Liver (tissue), 9 donors: Measurements from ENCODE around the gene GABRB1. TPM values are rescaled to one million over a fixed set of nuclear protein-coding genes. Genes with fewer than 3 reads are reported as not detected.

ENCODE experiments used
- DNase-seq: peaks from one replicate; pipeline ENCODE4 v3.0.0-alpha.2; 2017; ENCODE audit warnings: low spot score
- H3K27ac ChIP-seq, 2 donors: one replicate each; pipeline ENCODE4 v1.7.0; 2013; ENCODE audit warnings: inconsistent platforms in 2 of 2, low read length in 2 of 2, control low read depth in 1 of 2, low read depth in 1 of 2, mild to moderate bottlenecking in 1 of 2
- H3K27me3 ChIP-seq, 4 donors: one replicate each; pipeline versions ENCODE4 v1.6.1 to v1.7.0; 2013; ENCODE audit warnings: low read length in 3 of 4, inconsistent platforms in 1 of 4, mild to moderate bottlenecking in 1 of 4, moderate library complexity in 1 of 4; ENCODE audit not compliant: control insufficient read depth in 4 of 4, insufficient read depth in 4 of 4
- H3K36me3 ChIP-seq, 4 donors: one replicate each; pipeline versions ENCODE4 v1.6.1 to v1.7.0; 2013; ENCODE audit warnings: low read length in 3 of 4, mild to moderate bottlenecking in 3 of 4, low read depth in 1 of 4, moderate library complexity in 1 of 4; ENCODE audit not compliant: control insufficient read depth in 4 of 4, insufficient read depth in 3 of 4
- H3K4me1 ChIP-seq, 4 donors: one replicate each; pipeline versions ENCODE4 v1.6.1 to v1.7.0; 2013; ENCODE audit warnings: low read length in 3 of 4, mild to moderate bottlenecking in 3 of 4, moderate library complexity in 1 of 4; ENCODE audit not compliant: control insufficient read depth in 4 of 4, insufficient read depth in 4 of 4
- H3K4me3 ChIP-seq, 3 donors: one replicate each; pipeline versions ENCODE4 v1.6.1 to v1.7.0; 2013; ENCODE audit warnings: low read length in 3 of 3, control low read depth in 1 of 3, low read depth in 1 of 3, mild to moderate bottlenecking in 1 of 3
- H3K9ac ChIP-seq, 2 donors: one replicate each; pipeline ENCODE4 v1.7.0; 2013; ENCODE audit warnings: low read length in 2 of 2, mild to moderate bottlenecking in 2 of 2, moderate library complexity in 2 of 2, control low read depth in 1 of 2, low read depth in 1 of 2
- H3K9me3 ChIP-seq, 4 donors: one replicate each; pipeline versions ENCODE4 v1.6.1 to v1.7.0; 2013; ENCODE audit warnings: low read length in 3 of 4; ENCODE audit not compliant: control insufficient read depth in 4 of 4
- EGR1 ChIP-seq, 2 donors: IDR thresholded peaks; 2 replicates each; pipeline ENCODE4 v1.6.1; 2016 to 2018; ENCODE audit warnings: antibody characterized with exemption in 2 of 2, low read depth in 2 of 2
- FOXA1 ChIP-seq: IDR thresholded peaks from 2 replicates; pipeline ENCODE4 v1.6.1; 2016; ENCODE audit warnings: antibody characterized with exemption
- FOXA2 ChIP-seq: IDR thresholded peaks from 2 replicates; pipeline ENCODE4 v1.6.1; 2016; ENCODE audit warnings: antibody characterized with exemption
- GABPA ChIP-seq, 2 donors: IDR thresholded peaks in 1 of 2; conservative IDR thresholded peaks in 1 of 2; 2 replicates each; pipeline ENCODE4 v1.6.1; 2016; ENCODE audit warnings: antibody characterized with exemption in 2 of 2, mild to moderate bottlenecking in 1 of 2, moderate library complexity in 1 of 2
- HNF4A ChIP-seq, 2 donors: conservative IDR thresholded peaks; 2 replicates each; pipeline ENCODE4 v1.6.1; 2016; ENCODE audit warnings: antibody characterized with exemption in 2 of 2, mild to moderate bottlenecking in 2 of 2
- HNF4G ChIP-seq: IDR thresholded peaks from 2 replicates; pipeline ENCODE4 v1.6.1; 2016; ENCODE audit warnings: antibody characterized with exemption
- JUND ChIP-seq, 2 donors: IDR thresholded peaks; 2 replicates each; pipeline ENCODE4 v1.6.1; 2016; ENCODE audit warnings: antibody characterized with exemption in 2 of 2
- NR2F2 ChIP-seq: IDR thresholded peaks from 2 replicates; pipeline ENCODE4 v1.6.1; 2016; ENCODE audit warnings: antibody characterized with exemption
- RAD21 ChIP-seq, 2 donors: IDR thresholded peaks; 2 replicates each; pipeline ENCODE4 v1.6.1; 2016; ENCODE audit warnings: antibody characterized with exemption in 2 of 2, mild to moderate bottlenecking in 2 of 2
- RXRA ChIP-seq, 2 donors: IDR thresholded peaks; 2 replicates each; pipeline ENCODE4 v1.6.1; 2017 to 2018; ENCODE audit warnings: antibody characterized with exemption in 2 of 2, mild to moderate bottlenecking in 1 of 2
- SP1 ChIP-seq: IDR thresholded peaks from 2 replicates; pipeline ENCODE4 v1.6.1; 2018; ENCODE audit warnings: antibody characterized with exemption, mild to moderate bottlenecking
- TAF1 ChIP-seq: conservative IDR thresholded peaks from 2 replicates; pipeline ENCODE4 v1.6.1; 2016; ENCODE audit warnings: antibody characterized with exemption, mild to moderate bottlenecking
- YY1 ChIP-seq: IDR thresholded peaks from 2 replicates; pipeline ENCODE4 v1.6.1; 2016; ENCODE audit warnings: antibody characterized with exemption, mild to moderate bottlenecking
- WGBS: extraction: QIAGEN DNeasy Blood & Tissue Kit; methylation state at CpG from one replicate; pipeline ENCODE4 v1.1.7; 2013; 5-methylcytosine and 5-hydroxymethylcytosine counted together
- polyA plus RNA-seq, 2 donors: library from polyadenylated mRNA; stranded (reverse) in 1 of 2; unstranded in 1 of 2; fragments of 200-250 nt in 1 of 2; fragments of >200 nt in 1 of 2; fragmentation: Nextera tagmentation in 1 of 2; extraction: Ambion mirVana in 1 of 2; gene quantifications; one replicate each; pipeline versions ENCODE4 v1.2.1 to v1.2.3, GENCODE V29; 2013 to 2015
- total RNA-seq, 2 donors: library from RNA; depleted of rRNA; stranded (reverse); fragments of >200 nt; gene quantifications; one replicate each; pipeline ENCODE4 v1.2.3, GENCODE V29; 2014
- TF ChIP-seq, protein P1 (sequence below): fragments of 150-350 bp; IDR thresholded peaks from 2 replicates; pipeline ENCODE4 v1.5.1; 2017; ENCODE audit warnings: improper control_type of control experiment, low read depth, low read length; ENCODE audit not compliant: missing input control
- TF ChIP-seq, protein P2 (sequence below): IDR thresholded peaks from 2 replicates; pipeline ENCODE4 v1.6.1; 2016; ENCODE audit warnings: antibody characterized with exemption
- TF ChIP-seq, protein P3 (sequence below): IDR thresholded peaks from 2 replicates; pipeline ENCODE4 v1.6.1; 2016; ENCODE audit warnings: antibody characterized with exemption
- TF ChIP-seq, protein P4 (sequence below): IDR thresholded peaks from 2 replicates; pipeline ENCODE4 v1.6.1; 2016; ENCODE audit warnings: antibody characterized with exemption, mild to moderate bottlenecking
- TF ChIP-seq, protein P5 (sequence below): IDR thresholded peaks from 2 replicates; pipeline ENCODE4 v1.6.1; 2016; ENCODE audit warnings: antibody characterized with exemption
- donor health status: healthy.
- donor health status: healthy.
- donor health status: healthy.
- donor health status: healthy.
- donor health status: healthy.

Gene GABRB1
- total and polyA plus RNA-seq, 4 donors, result 0.17 to 1.3 TPM; not detected in 2

DNA sequence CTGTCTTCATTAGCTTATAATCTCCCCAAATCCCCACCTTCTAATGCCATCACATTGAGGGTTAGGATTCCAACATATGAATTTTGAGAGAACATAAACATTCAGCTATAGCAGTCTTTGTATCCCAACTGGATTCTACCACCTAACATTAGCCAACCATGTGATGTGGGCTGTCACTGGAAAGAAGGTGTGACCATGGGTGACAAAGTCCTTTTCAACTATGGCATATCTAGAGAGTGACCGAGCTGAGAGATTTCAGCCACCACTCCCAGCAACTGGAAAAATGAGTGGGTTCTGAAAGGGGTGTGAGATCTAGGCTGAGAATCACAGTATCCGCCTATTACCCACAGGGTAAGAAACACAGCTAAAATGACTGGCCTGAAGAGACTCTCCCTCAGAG, 22.1 kb downstream of the GABRB1 start:
- Histone ChIP-seq H3K9ac (no peak overlapping the region), H3K36me3 (no peaks in the 10 kb centered on the region), H3K4me3 (no peak overlapping the region), H3K4me1 (no peaks in the 10 kb centered on the region), H3K27ac (no peak overlapping the region), H3K27me3 (no peaks in the 10 kb centered on the region), H3K9me3 (no peaks in the 10 kb centered on the region)
- no peak for DNase-seq
- 80% methylated on average over 2 of the region's 2 CpGs for WGBS
- TF ChIP-seq EGR1 (IDR thresholded peaks at IDR 0.05; ENCODE audit: low read depth in 2 of 2) (no peak), NR2F2 (no peak), SP1 (no peak), TAF1 (no peak), FOXA1 (no peak), HNF4G (no peak), FOXA2 (no peak), GABPA (IDR thresholded peaks at IDR 0.05 in 1 of 2, conservative IDR thresholded peaks at IDR 0.05 in 1 of 2) (no peak), YY1 (no peak), RXRA (IDR thresholded peaks at IDR 0.05) (no peak), HNF4A (conservative IDR thresholded peaks at IDR 0.05) (no peak), RAD21 (IDR thresholded peaks at IDR 0.05) (no peak), JUND (IDR thresholded peaks at IDR 0.05) (no peak)
- TF ChIP-seq, protein P1, sequence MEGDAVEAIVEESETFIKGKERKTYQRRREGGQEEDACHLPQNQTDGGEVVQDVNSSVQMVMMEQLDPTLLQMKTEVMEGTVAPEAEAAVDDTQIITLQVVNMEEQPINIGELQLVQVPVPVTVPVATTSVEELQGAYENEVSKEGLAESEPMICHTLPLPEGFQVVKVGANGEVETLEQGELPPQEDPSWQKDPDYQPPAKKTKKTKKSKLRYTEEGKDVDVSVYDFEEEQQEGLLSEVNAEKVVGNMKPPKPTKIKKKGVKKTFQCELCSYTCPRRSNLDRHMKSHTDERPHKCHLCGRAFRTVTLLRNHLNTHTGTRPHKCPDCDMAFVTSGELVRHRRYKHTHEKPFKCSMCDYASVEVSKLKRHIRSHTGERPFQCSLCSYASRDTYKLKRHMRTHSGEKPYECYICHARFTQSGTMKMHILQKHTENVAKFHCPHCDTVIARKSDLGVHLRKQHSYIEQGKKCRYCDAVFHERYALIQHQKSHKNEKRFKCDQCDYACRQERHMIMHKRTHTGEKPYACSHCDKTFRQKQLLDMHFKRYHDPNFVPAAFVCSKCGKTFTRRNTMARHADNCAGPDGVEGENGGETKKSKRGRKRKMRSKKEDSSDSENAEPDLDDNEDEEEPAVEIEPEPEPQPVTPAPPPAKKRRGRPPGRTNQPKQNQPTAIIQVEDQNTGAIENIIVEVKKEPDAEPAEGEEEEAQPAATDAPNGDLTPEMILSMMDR, result no peak
- TF ChIP-seq, protein P2, sequence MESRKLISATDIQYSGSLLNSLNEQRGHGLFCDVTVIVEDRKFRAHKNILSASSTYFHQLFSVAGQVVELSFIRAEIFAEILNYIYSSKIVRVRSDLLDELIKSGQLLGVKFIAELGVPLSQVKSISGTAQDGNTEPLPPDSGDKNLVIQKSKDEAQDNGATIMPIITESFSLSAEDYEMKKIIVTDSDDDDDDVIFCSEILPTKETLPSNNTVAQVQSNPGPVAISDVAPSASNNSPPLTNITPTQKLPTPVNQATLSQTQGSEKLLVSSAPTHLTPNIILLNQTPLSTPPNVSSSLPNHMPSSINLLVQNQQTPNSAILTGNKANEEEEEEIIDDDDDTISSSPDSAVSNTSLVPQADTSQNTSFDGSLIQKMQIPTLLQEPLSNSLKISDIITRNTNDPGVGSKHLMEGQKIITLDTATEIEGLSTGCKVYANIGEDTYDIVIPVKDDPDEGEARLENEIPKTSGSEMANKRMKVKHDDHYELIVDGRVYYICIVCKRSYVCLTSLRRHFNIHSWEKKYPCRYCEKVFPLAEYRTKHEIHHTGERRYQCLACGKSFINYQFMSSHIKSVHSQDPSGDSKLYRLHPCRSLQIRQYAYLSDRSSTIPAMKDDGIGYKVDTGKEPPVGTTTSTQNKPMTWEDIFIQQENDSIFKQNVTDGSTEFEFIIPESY, result no peak
- TF ChIP-seq, protein P3, sequence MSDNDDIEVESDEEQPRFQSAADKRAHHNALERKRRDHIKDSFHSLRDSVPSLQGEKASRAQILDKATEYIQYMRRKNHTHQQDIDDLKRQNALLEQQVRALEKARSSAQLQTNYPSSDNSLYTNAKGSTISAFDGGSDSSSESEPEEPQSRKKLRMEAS, result no peak
- TF ChIP-seq, protein P4, sequence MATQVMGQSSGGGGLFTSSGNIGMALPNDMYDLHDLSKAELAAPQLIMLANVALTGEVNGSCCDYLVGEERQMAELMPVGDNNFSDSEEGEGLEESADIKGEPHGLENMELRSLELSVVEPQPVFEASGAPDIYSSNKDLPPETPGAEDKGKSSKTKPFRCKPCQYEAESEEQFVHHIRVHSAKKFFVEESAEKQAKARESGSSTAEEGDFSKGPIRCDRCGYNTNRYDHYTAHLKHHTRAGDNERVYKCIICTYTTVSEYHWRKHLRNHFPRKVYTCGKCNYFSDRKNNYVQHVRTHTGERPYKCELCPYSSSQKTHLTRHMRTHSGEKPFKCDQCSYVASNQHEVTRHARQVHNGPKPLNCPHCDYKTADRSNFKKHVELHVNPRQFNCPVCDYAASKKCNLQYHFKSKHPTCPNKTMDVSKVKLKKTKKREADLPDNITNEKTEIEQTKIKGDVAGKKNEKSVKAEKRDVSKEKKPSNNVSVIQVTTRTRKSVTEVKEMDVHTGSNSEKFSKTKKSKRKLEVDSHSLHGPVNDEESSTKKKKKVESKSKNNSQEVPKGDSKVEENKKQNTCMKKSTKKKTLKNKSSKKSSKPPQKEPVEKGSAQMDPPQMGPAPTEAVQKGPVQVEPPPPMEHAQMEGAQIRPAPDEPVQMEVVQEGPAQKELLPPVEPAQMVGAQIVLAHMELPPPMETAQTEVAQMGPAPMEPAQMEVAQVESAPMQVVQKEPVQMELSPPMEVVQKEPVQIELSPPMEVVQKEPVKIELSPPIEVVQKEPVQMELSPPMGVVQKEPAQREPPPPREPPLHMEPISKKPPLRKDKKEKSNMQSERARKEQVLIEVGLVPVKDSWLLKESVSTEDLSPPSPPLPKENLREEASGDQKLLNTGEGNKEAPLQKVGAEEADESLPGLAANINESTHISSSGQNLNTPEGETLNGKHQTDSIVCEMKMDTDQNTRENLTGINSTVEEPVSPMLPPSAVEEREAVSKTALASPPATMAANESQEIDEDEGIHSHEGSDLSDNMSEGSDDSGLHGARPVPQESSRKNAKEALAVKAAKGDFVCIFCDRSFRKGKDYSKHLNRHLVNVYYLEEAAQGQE, result no peak
- TF ChIP-seq, protein P5, sequence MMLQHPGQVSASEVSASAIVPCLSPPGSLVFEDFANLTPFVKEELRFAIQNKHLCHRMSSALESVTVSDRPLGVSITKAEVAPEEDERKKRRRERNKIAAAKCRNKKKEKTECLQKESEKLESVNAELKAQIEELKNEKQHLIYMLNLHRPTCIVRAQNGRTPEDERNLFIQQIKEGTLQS, result no peak

DNA sequence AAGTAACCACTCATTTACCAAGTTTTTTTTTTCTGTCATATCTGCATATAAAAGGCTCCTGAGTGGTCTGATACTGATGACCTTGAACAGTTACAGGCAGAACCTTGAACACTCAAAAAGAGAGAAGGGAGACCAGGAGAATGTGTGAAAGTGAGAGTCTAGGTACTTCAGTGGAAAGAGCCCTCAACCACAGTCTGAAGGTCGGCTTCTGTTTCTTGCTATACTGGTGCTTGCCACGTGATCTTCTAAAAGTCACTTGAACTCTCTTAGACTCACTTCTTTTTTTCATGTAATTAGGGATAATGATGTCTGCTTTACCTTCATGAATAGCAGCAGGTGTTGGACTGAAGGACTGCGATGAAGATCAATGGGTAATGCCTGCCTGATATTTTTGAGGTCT, 22.8 kb downstream of the GABRB1 start:
- WGBS, result 81% methylated on average over 3 of the region's 3 CpGs
- H3K4me3 ChIP-seq, result no peak overlapping the region

More for the DNA sequence above, 22.8 kb downstream of the GABRB1 start:
- Histone ChIP-seq H3K4me1 (no peaks in the 10 kb centered on the region), H3K36me3 (no peaks in the 10 kb centered on the region), H3K27me3 (no peaks in the 10 kb centered on the region), H3K9ac (no peak overlapping the region), H3K9me3 (no peaks in the 10 kb centered on the region), H3K27ac (no peak overlapping the region)
- no peak for DNase-seq
- no peak for TF ChIP-seq FOXA1
- TF ChIP-seq, protein P4, result no peak
- no peak for TF ChIP-seq TAF1
- TF ChIP-seq NR2F2, result no peak
- no peak for TF ChIP-seq HNF4A (conservative IDR thresholded peaks at IDR 0.05)
- TF ChIP-seq, protein P5, result no peak
- TF ChIP-seq JUND (IDR thresholded peaks at IDR 0.05), result no peak
- no peak for TF ChIP-seq RAD21 (IDR thresholded peaks at IDR 0.05)
- TF ChIP-seq GABPA (IDR thresholded peaks at IDR 0.05 in 1 of 2, conservative IDR thresholded peaks at IDR 0.05 in 1 of 2), result no peak
- no peak for TF ChIP-seq YY1
